Measurements from ENCODE around the gene DMXL2. TPM values are rescaled to one million over a fixed set of nuclear protein-coding genes. Genes with fewer than 3 reads are reported as not detected.
A peak's percentile ranks its signal among the peaks of the same experiment; 100 is the strongest.

The DMXL2 gene
- total RNA-seq, 4 donors from 2014 or later, result 17.5 to 111 (median 29.1) TPM

GRCh38 chr15:51414256-51414860, 208.2 kb downstream of the DMXL2 start:
- ATAC-seq, result no peak
- Histone ChIP-seq H3K9me3 (no peaks in the 10 kb centered on the region), H3K4me1 (no peaks in the 10 kb centered on the region), H3K36me3 (no peaks in the 10 kb centered on the region), H3K27me3 (no peaks in the 10 kb centered on the region), H3K27ac (no peak overlapping the region), H3K4me3 (no peak overlapping the region)
- TF ChIP-seq POLR2AphosphoS5 (IDR thresholded peaks at IDR 0.05) (no peak), EP300 (IDR thresholded peaks at IDR 0.05) (no peak), POLR2A (IDR thresholded peaks at IDR 0.05) (no peak), CTCF (IDR thresholded peaks at IDR 0.05) (no peak)
- 90% methylated on average over 4 of the region's 4 CpGs; no CpG with 5 or more reads in 1 of the 2 donors for WGBS, 2 donors (ENCODE audit: low coverage in 1 of 2)

- no peaks in the 10 kb centered on the region for H3K9me3 ChIP-seq
- no peak for ATAC-seq
- no peak for TF ChIP-seq POLR2AphosphoS5 (IDR thresholded peaks at IDR 0.05)
- no peak for TF ChIP-seq EP300 (IDR thresholded peaks at IDR 0.05)
- no peak for TF ChIP-seq CTCF (IDR thresholded peaks at IDR 0.05)
- no peak for TF ChIP-seq POLR2A (IDR thresholded peaks at IDR 0.05)
- no peak overlapping the region for H3K27ac ChIP-seq
- H3K27me3 ChIP-seq, result peaks cover 11% of the 10 kb centered on the region
- H3K36me3 ChIP-seq, result no peaks in the 10 kb centered on the region
- H3K4me3 ChIP-seq, result no peak overlapping the region
- peaks cover 0 to 8% (median 0%) of the 10 kb centered on the region in 3 donors for H3K4me1 ChIP-seq
- 41 to 74% methylated on average over 7 to 11 of the region's 11 CpGs for WGBS, 2 donors (ENCODE audit: low coverage in 1 of 2)
Observed at GRCh38 chr15:51405693-51406523, 216.7 kb downstream of the DMXL2 start.

DNA sequence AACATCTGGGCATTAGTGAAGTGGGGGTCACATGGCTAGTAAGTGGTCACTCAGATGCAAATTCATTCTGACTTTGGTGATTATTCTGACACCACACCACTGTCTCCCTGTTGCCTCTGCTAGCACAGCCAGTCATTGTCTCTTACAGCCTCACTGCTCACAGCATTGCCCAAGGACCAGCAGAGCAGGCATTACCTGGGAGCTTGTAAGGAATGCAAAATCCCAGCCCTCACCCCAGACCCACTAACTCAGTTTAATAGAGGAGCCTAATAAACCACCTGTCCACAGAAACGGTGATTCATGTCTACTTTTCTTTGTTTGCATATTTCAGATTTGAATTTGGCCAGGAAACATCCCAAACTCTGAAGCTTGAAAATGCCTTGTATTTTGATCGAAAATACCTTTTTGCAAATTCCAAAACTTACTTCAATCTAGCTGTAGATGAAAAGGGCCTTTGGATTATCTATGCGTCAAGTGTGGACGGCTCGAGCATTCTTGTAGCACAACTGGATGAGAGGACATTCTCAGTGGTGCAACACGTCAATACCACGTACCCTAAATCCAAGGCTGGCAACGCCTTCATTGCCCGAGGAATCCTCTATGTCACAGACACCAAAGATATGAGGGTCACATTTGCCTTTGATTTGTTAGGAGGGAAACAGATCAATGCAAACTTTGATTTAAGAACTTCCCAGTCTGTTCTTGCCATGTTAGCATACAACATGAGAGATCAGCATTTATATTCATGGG, 218.4 kb downstream of the DMXL2 start:
- no peak overlapping the region for H3K4me3 ChIP-seq
- no peaks in the 10 kb centered on the region for H3K9me3 ChIP-seq
- TF ChIP-seq EP300 (IDR thresholded peaks at IDR 0.05), result no peak
- TF ChIP-seq POLR2AphosphoS5 (IDR thresholded peaks at IDR 0.05), result no peak
- peaks cover 11% of the 10 kb centered on the region for H3K27me3 ChIP-seq
- H3K36me3 ChIP-seq, result no peaks in the 10 kb centered on the region
- H3K27ac ChIP-seq, result no peak overlapping the region
- H3K4me1 ChIP-seq, result peaks cover 0 to 8% (median 0%) of the 10 kb centered on the region in 3 donors
- no peak for ATAC-seq
- WGBS, 2 donors (ENCODE audit: low coverage in 1 of 2), result 81 to 92% methylated on average over 4 to 7 of the region's 9 CpGs

DNA sequence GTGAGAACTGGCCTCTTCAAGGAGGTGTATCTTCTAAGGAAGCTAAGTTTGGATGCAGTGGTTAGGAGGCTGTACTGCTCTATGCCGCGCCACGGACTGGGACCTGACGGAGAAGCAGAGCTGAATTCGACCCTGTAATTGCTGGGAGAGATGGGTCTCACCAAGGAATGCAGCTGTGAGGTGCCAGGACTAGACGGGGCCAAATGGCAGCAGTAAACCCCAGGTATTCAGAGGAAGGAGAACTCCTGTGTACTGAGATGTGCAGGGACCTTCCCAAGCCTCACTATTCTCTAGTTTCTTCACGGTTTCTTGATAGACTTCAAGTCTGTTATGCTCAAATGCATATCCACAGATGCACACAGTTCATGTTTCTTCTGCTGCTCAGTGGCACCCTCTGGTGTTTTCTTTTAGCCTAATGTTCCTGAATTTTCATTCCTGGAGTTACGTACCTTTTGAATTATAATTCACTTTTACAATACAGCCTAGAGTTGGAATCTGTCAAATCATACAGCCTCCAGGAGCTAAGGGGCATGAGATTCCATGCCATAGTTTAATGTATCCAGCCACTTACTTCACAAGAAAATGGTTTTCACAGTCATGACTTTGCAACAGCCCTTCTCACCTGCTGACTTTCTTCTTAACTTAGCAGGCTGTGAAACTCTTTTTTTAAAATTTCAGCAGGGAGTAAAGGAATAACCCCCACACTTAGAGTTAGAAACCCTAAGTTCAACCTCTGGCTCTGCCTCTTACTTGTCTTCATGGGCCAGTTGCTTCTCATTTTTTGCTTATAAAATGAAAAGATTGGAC, 219.3 kb downstream of the DMXL2 start:
- H3K27ac ChIP-seq, result no peak overlapping the region
- ATAC-seq, result no peak
- WGBS, 2 donors (ENCODE audit: low coverage in 1 of 2), result 54% methylated on average over 2 to 7 of the region's 8 CpGs

More for the DNA sequence above, 219.3 kb downstream of the DMXL2 start:
- no peaks in the 10 kb centered on the region for H3K9me3 ChIP-seq
- no peak overlapping the region for H3K4me3 ChIP-seq
- H3K27me3 ChIP-seq, result peaks cover 15% of the 10 kb centered on the region
- no peaks in the 10 kb centered on the region for H3K36me3 ChIP-seq
- no peak for TF ChIP-seq POLR2A (IDR thresholded peaks at IDR 0.05)
- peak in 3 of 4 experiments; percentile 24 to 55 (median 29) for TF ChIP-seq CTCF (IDR thresholded peaks at IDR 0.05)
- H3K4me1 ChIP-seq, result peaks cover 0 to 8% (median 0%) of the 10 kb centered on the region in 3 donors
